PFSK-1 (cell line): ENCODE results near the gene CLN5.

ENCODE experiments used
- POLR2AphosphoS5 ChIP-seq: IDR thresholded peaks from 2 replicates; pipeline ENCODE4 v1.6.1; 2012; ENCODE audit warnings: low read depth, mild to moderate bottlenecking, control low read depth, low read length, moderate library complexity
- SIN3A ChIP-seq: IDR thresholded peaks from 2 replicates; pipeline ENCODE4 v1.6.1; 2012; ENCODE audit warnings: mild to moderate bottlenecking, low read length, moderate library complexity, borderline replicate concordance; ENCODE audit not compliant: insufficient read depth
- TAF1 ChIP-seq: IDR thresholded peaks from 2 replicates; pipeline ENCODE4 v1.6.1; 2012; ENCODE audit warnings: low read length, control low read depth, borderline replicate concordance; ENCODE audit not compliant: insufficient read depth
- TF ChIP-seq, protein P1 (sequence below), 2 experiments: IDR thresholded peaks; 2 replicates each; pipeline versions ENCODE4 v1.6.1 to v1.8.0; 2011 to 2012; ENCODE audit warnings: low read depth in 2 of 2, low read length in 2 of 2, control low read depth in 1 of 2, inconsistent platforms in 1 of 2, mild to moderate bottlenecking in 1 of 2, moderate library complexity in 1 of 2; ENCODE audit not compliant: insufficient read depth in 1 of 2

DNA sequence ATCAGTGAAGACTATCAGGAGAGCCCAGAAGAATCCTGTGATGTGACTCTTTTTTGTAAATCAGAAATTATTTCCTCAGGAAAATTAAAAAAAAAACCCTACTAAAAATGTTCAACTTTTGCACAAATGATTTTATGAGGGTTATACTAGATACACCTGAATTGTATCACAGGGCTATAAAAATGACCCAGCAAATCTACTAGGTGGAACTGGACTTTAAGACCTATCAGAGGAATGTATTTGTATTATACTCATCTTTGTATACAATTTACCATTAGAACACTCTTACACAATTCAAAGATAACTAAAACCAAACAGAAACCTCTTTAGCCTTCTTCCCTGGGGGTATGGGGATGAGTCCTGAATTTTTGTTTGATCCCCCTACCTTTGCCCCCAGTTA is 27.9 kb downstream of the CLN5 start:
- no peak for TF ChIP-seq SIN3A
- TF ChIP-seq POLR2AphosphoS5 = no peak
- TF ChIP-seq, protein P1, sequence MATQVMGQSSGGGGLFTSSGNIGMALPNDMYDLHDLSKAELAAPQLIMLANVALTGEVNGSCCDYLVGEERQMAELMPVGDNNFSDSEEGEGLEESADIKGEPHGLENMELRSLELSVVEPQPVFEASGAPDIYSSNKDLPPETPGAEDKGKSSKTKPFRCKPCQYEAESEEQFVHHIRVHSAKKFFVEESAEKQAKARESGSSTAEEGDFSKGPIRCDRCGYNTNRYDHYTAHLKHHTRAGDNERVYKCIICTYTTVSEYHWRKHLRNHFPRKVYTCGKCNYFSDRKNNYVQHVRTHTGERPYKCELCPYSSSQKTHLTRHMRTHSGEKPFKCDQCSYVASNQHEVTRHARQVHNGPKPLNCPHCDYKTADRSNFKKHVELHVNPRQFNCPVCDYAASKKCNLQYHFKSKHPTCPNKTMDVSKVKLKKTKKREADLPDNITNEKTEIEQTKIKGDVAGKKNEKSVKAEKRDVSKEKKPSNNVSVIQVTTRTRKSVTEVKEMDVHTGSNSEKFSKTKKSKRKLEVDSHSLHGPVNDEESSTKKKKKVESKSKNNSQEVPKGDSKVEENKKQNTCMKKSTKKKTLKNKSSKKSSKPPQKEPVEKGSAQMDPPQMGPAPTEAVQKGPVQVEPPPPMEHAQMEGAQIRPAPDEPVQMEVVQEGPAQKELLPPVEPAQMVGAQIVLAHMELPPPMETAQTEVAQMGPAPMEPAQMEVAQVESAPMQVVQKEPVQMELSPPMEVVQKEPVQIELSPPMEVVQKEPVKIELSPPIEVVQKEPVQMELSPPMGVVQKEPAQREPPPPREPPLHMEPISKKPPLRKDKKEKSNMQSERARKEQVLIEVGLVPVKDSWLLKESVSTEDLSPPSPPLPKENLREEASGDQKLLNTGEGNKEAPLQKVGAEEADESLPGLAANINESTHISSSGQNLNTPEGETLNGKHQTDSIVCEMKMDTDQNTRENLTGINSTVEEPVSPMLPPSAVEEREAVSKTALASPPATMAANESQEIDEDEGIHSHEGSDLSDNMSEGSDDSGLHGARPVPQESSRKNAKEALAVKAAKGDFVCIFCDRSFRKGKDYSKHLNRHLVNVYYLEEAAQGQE (IDR thresholded peaks at IDR 0.05; ENCODE audit: insufficient read depth in 1 of 2, low read depth in 2 of 2, low read length in 2 of 2) = no peak
- no peak for TF ChIP-seq TAF1
